Measurements from ENCODE around the gene MTNR1A.

- TF ChIP-seq CTCF (conservative IDR thresholded peaks at IDR 0.05; ENCODE audit: low read depth in 2 of 2) (no peak), CREB1 (CRISPR knock-in tag; IDR thresholded peaks at IDR 0.05; ENCODE audit: low read depth) (no peak), POLR2AphosphoS5 (IDR thresholded peaks at IDR 0.05; ENCODE audit: low read depth) (no peak), EZH2phosphoT487 (IDR thresholded peaks at IDR 0.05; ENCODE audit: unreplicated experiment) (no peak)
Measured at GRCh38 chr4:186557486-186557885, 2.1 kb upstream of the MTNR1A start.
